Neural crest cell (in vitro differentiated cells): ENCODE data around the gene DNM3. TPM values are rescaled to one million over a fixed set of nuclear protein-coding genes. Genes with fewer than 3 reads are reported as not detected.

Experiments
- DNase-seq: peaks from one replicate; pipeline ENCODE4 v3.0.0; 2021; ENCODE audit warnings: low read depth, mixed read lengths, low spot score
- H3K27ac Mint-ChIP-seq: one replicate; pipeline ENCODE4 v1.8.0; 2021; ENCODE audit warnings: mild to moderate bottlenecking, mixed read lengths; ENCODE audit not compliant: unreplicated experiment
- H3K27me3 Mint-ChIP-seq: 2 replicates; pipeline ENCODE4 v1.8.0; 2021; ENCODE audit warnings: low read depth, mild to moderate bottlenecking, mixed read lengths
- H3K36me3 Mint-ChIP-seq: 2 replicates; pipeline ENCODE4 v1.8.0; 2021; ENCODE audit warnings: low read depth, mild to moderate bottlenecking, mixed read lengths
- H3K4me1 Mint-ChIP-seq: 2 replicates; pipeline ENCODE4 v1.8.0; 2021; ENCODE audit warnings: mixed read lengths
- H3K4me3 Mint-ChIP-seq: one replicate; pipeline ENCODE4 v1.8.0; 2021; ENCODE audit warnings: mild to moderate bottlenecking, mixed read lengths
- H3K9me3 Mint-ChIP-seq: 2 replicates; pipeline ENCODE4 v1.8.0; 2021; ENCODE audit warnings: mixed read lengths
- total RNA-seq: library from RNA; stranded (reverse); gene quantifications from 2 replicates; pipeline ENCODE4 v1.2.1, GENCODE V29; 2021
- TF ChIP-seq, protein P1 (sequence below): fragments of 200-600 bp; sonication (generic); conservative IDR thresholded peaks from 2 replicates; pipeline ENCODE4 v1.5.0; 2021; ENCODE audit warnings: antibody characterized with exemption, mild to moderate bottlenecking

Gene DNM3
- total RNA-seq, 1 donor from 2014 or later, result 3.5 TPM

DNA sequence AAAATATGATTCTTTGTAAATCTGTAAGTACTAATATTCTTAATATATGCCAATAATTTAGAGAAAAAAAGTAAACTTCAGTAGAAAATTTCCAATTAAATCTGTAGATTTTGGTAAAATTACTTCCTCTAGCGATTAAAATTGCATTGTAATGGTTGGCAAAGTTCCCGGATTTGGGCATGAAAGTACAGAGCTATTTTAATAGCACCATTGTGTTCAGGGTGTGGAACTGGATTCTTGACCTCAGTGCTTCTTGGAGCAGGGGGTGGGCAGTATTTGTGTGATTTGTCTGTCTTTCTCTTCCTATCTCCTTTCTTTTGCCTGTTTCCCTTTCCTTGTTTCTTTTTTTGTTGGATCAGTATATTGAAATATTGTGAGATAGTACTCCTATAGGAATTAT lies 72.1 kb downstream of the DNM3 start:
- no peaks in the 10 kb centered on the region for H3K36me3 Mint-ChIP-seq
- no peak overlapping the region for H3K4me3 Mint-ChIP-seq
- TF ChIP-seq, protein P1, sequence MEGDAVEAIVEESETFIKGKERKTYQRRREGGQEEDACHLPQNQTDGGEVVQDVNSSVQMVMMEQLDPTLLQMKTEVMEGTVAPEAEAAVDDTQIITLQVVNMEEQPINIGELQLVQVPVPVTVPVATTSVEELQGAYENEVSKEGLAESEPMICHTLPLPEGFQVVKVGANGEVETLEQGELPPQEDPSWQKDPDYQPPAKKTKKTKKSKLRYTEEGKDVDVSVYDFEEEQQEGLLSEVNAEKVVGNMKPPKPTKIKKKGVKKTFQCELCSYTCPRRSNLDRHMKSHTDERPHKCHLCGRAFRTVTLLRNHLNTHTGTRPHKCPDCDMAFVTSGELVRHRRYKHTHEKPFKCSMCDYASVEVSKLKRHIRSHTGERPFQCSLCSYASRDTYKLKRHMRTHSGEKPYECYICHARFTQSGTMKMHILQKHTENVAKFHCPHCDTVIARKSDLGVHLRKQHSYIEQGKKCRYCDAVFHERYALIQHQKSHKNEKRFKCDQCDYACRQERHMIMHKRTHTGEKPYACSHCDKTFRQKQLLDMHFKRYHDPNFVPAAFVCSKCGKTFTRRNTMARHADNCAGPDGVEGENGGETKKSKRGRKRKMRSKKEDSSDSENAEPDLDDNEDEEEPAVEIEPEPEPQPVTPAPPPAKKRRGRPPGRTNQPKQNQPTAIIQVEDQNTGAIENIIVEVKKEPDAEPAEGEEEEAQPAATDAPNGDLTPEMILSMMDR, result no peak
- H3K27me3 Mint-ChIP-seq, result no peaks in the 10 kb centered on the region
- H3K9me3 Mint-ChIP-seq, result peaks cover 2% of the 10 kb centered on the region
- no peak for DNase-seq
- no peak overlapping the region for H3K27ac Mint-ChIP-seq
- peaks cover 18% of the 10 kb centered on the region for H3K4me1 Mint-ChIP-seq

DNA sequence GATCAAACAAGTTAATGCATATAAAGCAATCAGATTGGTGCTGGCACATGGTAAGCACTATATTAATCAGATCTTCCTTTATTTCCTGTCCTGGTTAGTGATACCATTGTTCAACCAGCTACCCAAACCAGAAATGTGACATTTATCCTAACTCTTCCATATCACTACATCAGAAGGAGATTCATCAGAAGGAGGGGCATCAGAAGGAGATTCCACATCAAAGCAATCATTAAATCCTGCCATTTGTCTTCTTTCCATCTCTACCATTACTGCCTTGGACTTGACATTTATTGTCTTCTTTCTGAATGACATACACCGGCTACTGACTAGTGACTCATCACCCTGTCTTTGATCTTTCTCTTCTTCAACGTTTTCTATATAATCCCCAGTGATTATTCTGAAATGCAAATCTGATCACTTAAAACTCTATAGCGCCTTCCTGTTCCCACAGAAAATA lies 75.0 kb downstream of the DNM3 start:
- DNase-seq, result no peak
- peaks cover 2% of the 10 kb centered on the region for H3K9me3 Mint-ChIP-seq
- no peaks in the 10 kb centered on the region for H3K27me3 Mint-ChIP-seq
- TF ChIP-seq, protein P1, result no peak
- H3K4me1 Mint-ChIP-seq, result peaks cover 4% of the 10 kb centered on the region
- no peaks in the 10 kb centered on the region for H3K36me3 Mint-ChIP-seq
- no peak overlapping the region for H3K27ac Mint-ChIP-seq
- H3K4me3 Mint-ChIP-seq, result no peak overlapping the region

DNA sequence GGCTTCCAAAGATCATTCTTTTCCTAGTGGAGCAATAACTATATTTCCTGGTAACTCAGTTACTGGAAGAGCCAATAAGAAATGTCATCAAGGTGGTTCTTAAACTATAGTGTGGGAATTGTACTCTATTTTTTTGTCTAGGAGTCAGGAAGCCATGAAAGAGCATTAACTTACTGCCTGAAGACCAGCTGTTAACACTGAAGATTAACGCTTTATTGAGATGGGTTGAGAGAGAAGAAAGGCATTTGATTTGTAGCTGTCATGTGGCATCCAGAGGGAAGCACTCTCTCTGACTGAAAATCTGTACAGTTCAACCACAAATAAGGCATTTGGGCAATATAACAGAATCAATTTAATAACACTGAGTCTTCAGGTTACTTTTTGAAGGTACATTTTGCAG lies 76.0 kb downstream of the DNM3 start:
- Mint-ChIP-seq H3K4me3 (no peak overlapping the region), H3K9me3 (peaks cover 2% of the 10 kb centered on the region), H3K27me3 (no peaks in the 10 kb centered on the region), H3K36me3 (no peaks in the 10 kb centered on the region), H3K27ac (no peak overlapping the region), H3K4me1 (peaks cover 4% of the 10 kb centered on the region)
- TF ChIP-seq, protein P1, result no peak
- DNase-seq, result no peak

DNA sequence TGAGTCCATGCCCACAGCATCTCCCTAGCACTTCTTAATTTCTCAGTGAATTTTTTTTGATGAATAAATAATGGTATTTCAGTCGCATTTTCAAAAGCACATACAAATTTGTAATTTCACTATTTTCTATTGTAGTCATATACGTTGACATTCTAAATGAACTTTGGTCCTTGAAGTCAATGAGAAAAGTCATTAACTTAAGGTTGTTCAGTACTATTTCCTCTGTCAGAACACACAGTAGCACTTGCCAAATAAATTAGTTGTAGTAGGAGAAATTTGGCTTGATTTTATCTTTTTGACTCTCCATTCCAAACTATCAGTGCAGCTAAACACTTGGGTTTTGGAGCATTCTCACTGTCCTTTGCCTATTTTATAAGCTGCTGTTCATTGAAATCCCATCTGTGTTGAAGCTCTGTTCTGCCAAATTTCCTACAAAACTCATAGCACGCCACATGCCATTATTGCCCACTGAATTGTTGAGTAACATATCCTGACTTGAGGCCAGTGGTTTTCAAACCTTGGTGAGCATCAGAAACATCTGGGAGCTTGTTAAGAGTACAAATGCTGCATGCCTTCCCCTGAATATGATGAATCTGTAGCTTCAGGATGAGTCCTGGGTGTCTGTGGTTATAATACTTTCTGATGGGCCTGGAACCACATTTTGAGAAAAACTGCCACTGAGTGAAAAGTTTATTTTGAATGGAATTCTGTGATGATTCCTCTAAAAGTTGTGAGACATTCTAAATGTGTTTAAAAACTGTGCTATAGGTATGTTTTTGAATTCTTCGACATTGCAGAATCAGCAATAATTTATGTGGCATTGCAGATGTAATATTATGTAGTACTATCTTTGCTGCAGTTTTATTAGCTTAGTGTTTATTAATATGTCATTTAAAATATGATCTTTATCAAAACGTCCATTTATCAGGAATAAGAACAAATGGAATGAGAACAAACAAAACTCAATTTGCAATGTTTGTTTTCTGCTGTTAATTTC lies 78.9 kb downstream of the DNM3 start:
- TF ChIP-seq, protein P1, result no peak
- no peaks in the 10 kb centered on the region for H3K36me3 Mint-ChIP-seq

DNA sequence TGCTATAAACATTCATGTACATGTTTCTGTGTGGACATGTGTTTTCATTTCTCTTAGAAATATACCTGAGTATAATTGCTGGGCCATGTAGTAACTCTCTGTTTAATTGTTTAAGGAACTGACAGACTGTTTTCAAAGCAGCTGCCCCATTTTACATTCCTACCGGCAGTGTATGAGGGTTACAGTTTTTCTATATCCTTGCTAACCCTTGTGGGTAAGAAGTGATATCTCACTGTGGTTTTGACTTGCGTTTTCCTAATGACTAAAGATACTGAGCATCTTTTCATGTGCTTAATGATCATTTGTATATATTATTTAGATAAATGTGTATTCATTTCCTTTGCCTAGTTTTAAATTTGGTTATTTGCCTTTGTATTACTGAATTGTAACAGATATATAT lies 81.7 kb downstream of the DNM3 start:
- no peaks in the 10 kb centered on the region for H3K27me3 Mint-ChIP-seq
- DNase-seq, result no peak
- H3K9me3 Mint-ChIP-seq, result peaks cover 4% of the 10 kb centered on the region
- H3K36me3 Mint-ChIP-seq, result peaks cover 3% of the 10 kb centered on the region
- H3K27ac Mint-ChIP-seq, result no peak overlapping the region
- no peaks in the 10 kb centered on the region for H3K4me1 Mint-ChIP-seq
- TF ChIP-seq, protein P1, result no peak
- no peak overlapping the region for H3K4me3 Mint-ChIP-seq

More for the DNA sequence above, 78.9 kb downstream of the DNM3 start:
- no peak overlapping the region for H3K27ac Mint-ChIP-seq
- no peaks in the 10 kb centered on the region for H3K9me3 Mint-ChIP-seq
- H3K4me3 Mint-ChIP-seq, result no peak overlapping the region
- no peaks in the 10 kb centered on the region for H3K4me1 Mint-ChIP-seq
- no peak for DNase-seq
- H3K27me3 Mint-ChIP-seq, result no peaks in the 10 kb centered on the region
